GM12878 (cell line): ENCODE data around the gene DUOXA2. TPM values are rescaled to one million over a fixed set of nuclear protein-coding genes. Genes with fewer than 3 reads are reported as not detected.

Experiments
- ATAC-seq: fragments of 200-7000 bp; cut with Tn5 transposase; 3 replicates; pipeline ENCODE4 v1.9.1; 2020; ENCODE audit warnings: mild to moderate bottlenecking, moderate library complexity
- BruUV-seq: library from RNA; stranded (reverse); fragments of 400-500 nt; replicated peaks from 2 replicates; lab custom pipeline; 2021; lab: Mats Ljungman, UMichigan
- CTCF ChIA-PET: fragments of 300-600 bp; sonication (Branson Sonifier 250); formaldehyde crosslinking; extraction: SDS; loops from one replicate; lab custom pipeline; 2021; ENCODE audit warnings: inconsistent platforms; lab: Yijun Ruan, JAX
- POLR2A ChIA-PET: fragments of 350-600 bp; formaldehyde crosslinking; extraction: SDS; loops from one replicate; lab custom pipeline; 2021; ENCODE audit warnings: inconsistent platforms; lab: Charles Lee
- RAD21 ChIA-PET: fragments of 300-600 bp; sonication (Branson Sonifier 250); formaldehyde crosslinking; loops from one replicate; lab custom pipeline; 2023; ENCODE audit warnings: antibody characterized with exemption; ENCODE audit not compliant: unreplicated experiment; lab: Charles Lee
- SMC1A ChIA-PET: fragments of 300-600 bp; sonication (Branson Sonifier 250); formaldehyde crosslinking; loops from one replicate; lab custom pipeline; 2023; ENCODE audit not compliant: unreplicated experiment, uncharacterized antibody; lab: Charles Lee
- DNase-seq: peaks from one replicate; pipeline ENCODE4 v3.0.0-alpha.2; 2011; ENCODE audit warnings: low read depth, low spot score
- FAIRE-seq: peaks from 3 replicates; lab custom pipeline; 2011; peaks lifted over from hg19 to GRCh38; lab: Jason Lieb, UNC
- H2AFZ ChIP-seq: 2 replicates; pipeline ENCODE4 v1.6.0; 2011; ENCODE audit warnings: low read depth, low read length, control low read depth; ENCODE audit not compliant: control insufficient read depth
- H3K27ac ChIP-seq: 2 replicates; pipeline ENCODE4 v1.5.1; 2011; ENCODE audit warnings: control low read depth; ENCODE audit not compliant: control insufficient read depth, insufficient read depth
- H3K27me3 ChIP-seq, 2 experiments: replicated peaks in 1 of 2; 2 replicates each; pipeline versions ENCODE4 v1.6.0 to v1.6.1; 2011; ENCODE audit warnings: low read length in 1 of 2; ENCODE audit not compliant: control insufficient read depth in 2 of 2, insufficient read depth in 2 of 2
- H3K36me3 ChIP-seq, 2 experiments: 2 replicates each; pipeline ENCODE4 v1.5.1; 2011; ENCODE audit warnings: low read length in 1 of 2; ENCODE audit not compliant: control insufficient read depth in 2 of 2, insufficient read depth in 2 of 2
- H3K4me1 ChIP-seq: 2 replicates; pipeline ENCODE4 v1.6.1; 2011; ENCODE audit warnings: mild to moderate bottlenecking, low read length, moderate library complexity, mixed read lengths; ENCODE audit not compliant: control insufficient read depth, insufficient read depth
- H3K4me2 ChIP-seq: 2 replicates; pipeline ENCODE4 v1.6.0; 2011; ENCODE audit warnings: control low read depth; ENCODE audit not compliant: control insufficient read depth, insufficient read depth
- H3K4me3 ChIP-seq: fragments of 200-600 bp; sonication (generic); 2 replicates; pipeline ENCODE4 v1.5.1; 2016
- H3K79me2 ChIP-seq: 2 replicates; pipeline ENCODE4 v1.6.0; 2011; ENCODE audit warnings: low read length; ENCODE audit not compliant: control insufficient read depth, insufficient read depth
- H3K9ac ChIP-seq: 2 replicates; pipeline ENCODE4 v1.8.0; 2011; ENCODE audit warnings: low read length, control low read depth, mixed read lengths; ENCODE audit not compliant: control insufficient read depth, insufficient read depth
- H3K9me3 ChIP-seq: replicated peaks from 3 replicates; pipeline ENCODE4 v1.5.1; 2011; ENCODE audit warnings: mild to moderate bottlenecking, low read length; ENCODE audit not compliant: control insufficient read depth, insufficient read depth
- H4K20me1 ChIP-seq: 2 replicates; pipeline ENCODE4 v1.6.0; 2011; ENCODE audit not compliant: control insufficient read depth, insufficient read depth
- BCL11A ChIP-seq: IDR thresholded peaks from 2 replicates; pipeline ENCODE4 v1.6.1; 2011; ENCODE audit warnings: low read depth, low read length
- BMI1 ChIP-seq: fragments of 450-650 bp; IDR thresholded peaks from 2 replicates; pipeline ENCODE4 v1.6.1; 2016; ENCODE audit warnings: mild to moderate bottlenecking, moderate library complexity, borderline replicate concordance
- NR2F1 ChIP-seq: fragments of 450-650 bp; conservative IDR thresholded peaks from 2 replicates; pipeline ENCODE4 v1.6.1; 2017; ENCODE audit warnings: mild to moderate bottlenecking
- TCF3 ChIP-seq: IDR thresholded peaks from 2 replicates; pipeline ENCODE4 v1.6.1; 2012; ENCODE audit warnings: low read depth, mild to moderate bottlenecking, low read length, borderline replicate concordance; ENCODE audit not compliant: insufficient read depth
- ZNF274 ChIP-seq: IDR thresholded peaks from one replicate; pipeline ENCODE4 v1.8.0; 2011; ENCODE audit not compliant: insufficient read length, insufficient read depth
- WGBS: methylation state at CpG from one replicate; pipeline ENCODE4 v1.1.6; 2016; ENCODE audit warnings: low lambda C conversion rate; ENCODE audit not compliant: insufficient replicate concordance, insufficient coverage; ENCODE audit errors: missing lambda C conversion rate; 5-methylcytosine and 5-hydroxymethylcytosine counted together
- in situ Hi-C: fragments of 300-500 bp; cut with MboI; formaldehyde crosslinking; loops from 9 replicates; pipeline ENCODE4 v1.14.3; 2018; ENCODE audit warnings: mixed read lengths
- intact Hi-C: fragments of 100-400 bp; cut with micrococcal nuclease; formaldehyde crosslinking; loops from one replicate; pipeline ENCODE4 v1.14.2; 2022; ENCODE audit not compliant: unreplicated experiment
- polyA plus RNA-seq, 11 experiments: library from polyadenylated mRNA; depleted of rRNA in 4 of 11; unstranded in 6 of 11; stranded (reverse) in 5 of 11; fragments of >200 nt; fragmentation: Nextera tagmentation in 4 of 11; fragmentation: Illumina TruSeq in 1 of 11; extraction: Ambion mirVana in 4 of 11; extraction: Trizol in 1 of 11; gene quantifications; 1 replicate in 1 of 11; 2 replicates in 10 of 11; pipeline versions ENCODE4 v1.2.1 to v1.2.3, GENCODE V29; 2011 to 2016; ENCODE audit warnings: inconsistent platforms in 2 of 11, missing spikeins in 2 of 11, low read depth in 1 of 11
- total RNA-seq, 4 experiments: library from RNA; depleted of rRNA in 3 of 4; stranded (reverse); fragments of >200 nt in 3 of 4; fragmentation: Illumina TruSeq in 1 of 4; extraction: Trizol in 1 of 4; gene quantifications; 2 replicates each; pipeline versions ENCODE4 v1.2.1 to v1.2.3, GENCODE V29; 2013 to 2021
- TF ChIP-seq, protein P1 (sequence below): fragments of 450-650 bp; formaldehyde crosslinking; IDR thresholded peaks from 2 replicates; pipeline ENCODE4 v1.4.0; 2022; ENCODE audit warnings: mild to moderate bottlenecking, moderate library complexity

Gene DUOXA2
- total and polyA plus RNA-seq, 10 of the 15 experiments (the other 5 are each of a cell fraction or from before 2014, with no cell fraction given): not detected

DNA sequence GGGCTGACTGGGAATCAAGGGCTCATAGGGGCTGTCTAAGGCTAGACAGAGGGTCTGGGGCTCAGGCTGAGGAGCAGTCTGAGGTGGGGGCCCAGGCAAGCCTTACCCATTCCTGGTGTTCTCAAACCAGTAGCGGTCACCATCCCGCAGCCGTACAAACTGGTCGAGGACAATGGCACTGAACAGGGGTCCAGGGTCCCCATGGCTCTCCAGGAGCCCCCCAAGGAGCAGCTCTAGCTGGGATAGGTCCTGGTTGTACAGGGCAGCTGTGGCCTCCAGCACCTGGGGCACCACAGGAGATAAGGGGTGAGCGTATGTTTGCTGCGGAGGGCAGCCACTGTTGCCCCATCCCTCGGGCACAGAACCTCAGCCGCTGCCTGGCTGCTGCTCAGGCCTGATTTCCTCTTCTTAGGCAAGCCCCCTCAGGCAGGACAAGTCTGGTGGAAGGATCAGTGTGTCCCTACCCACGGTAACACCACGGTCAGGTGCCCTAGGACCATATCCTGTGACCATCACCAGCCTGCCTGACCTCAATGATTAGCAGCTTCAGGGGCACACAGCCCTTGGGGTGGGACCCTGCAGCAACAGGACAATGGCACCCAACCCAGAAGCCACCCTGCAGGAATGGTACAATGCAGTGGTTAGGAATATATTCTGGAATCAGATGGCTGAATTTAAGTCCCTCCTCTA is 6.0 kb upstream of the DUOXA2 start:
- ATAC-seq (no peak), DNase-seq (no peak), FAIRE-seq (no peak)
- H3K27me3 ChIP-seq: peaks cover 9% of the 10 kb centered on the region in 2 experiments
- no peak overlapping the region for H2AFZ ChIP-seq
- H3K4me3 ChIP-seq: no peak overlapping the region
- no peaks in the 10 kb centered on the region for H3K9me3 ChIP-seq
- ChIA-PET CTCF (interaction anchor here (2.8 kb wide), 1 partner anchor 10 kb away, joined by 14 read pairs; no protein-coding TSS in a partner anchor), RAD21 (no interaction called here), SMC1A (no interaction called here), POLR2A (no interaction called here)
- H3K9ac ChIP-seq: no peak overlapping the region
- H3K4me1 ChIP-seq: no peaks in the 10 kb centered on the region
- no TSS peak for BruUV-seq
- TF ChIP-seq TCF3: no peak
- TF ChIP-seq BMI1: no peak
- TF ChIP-seq ZNF274: no peak
- no peak for TF ChIP-seq BCL11A
- TF ChIP-seq, protein P1, sequence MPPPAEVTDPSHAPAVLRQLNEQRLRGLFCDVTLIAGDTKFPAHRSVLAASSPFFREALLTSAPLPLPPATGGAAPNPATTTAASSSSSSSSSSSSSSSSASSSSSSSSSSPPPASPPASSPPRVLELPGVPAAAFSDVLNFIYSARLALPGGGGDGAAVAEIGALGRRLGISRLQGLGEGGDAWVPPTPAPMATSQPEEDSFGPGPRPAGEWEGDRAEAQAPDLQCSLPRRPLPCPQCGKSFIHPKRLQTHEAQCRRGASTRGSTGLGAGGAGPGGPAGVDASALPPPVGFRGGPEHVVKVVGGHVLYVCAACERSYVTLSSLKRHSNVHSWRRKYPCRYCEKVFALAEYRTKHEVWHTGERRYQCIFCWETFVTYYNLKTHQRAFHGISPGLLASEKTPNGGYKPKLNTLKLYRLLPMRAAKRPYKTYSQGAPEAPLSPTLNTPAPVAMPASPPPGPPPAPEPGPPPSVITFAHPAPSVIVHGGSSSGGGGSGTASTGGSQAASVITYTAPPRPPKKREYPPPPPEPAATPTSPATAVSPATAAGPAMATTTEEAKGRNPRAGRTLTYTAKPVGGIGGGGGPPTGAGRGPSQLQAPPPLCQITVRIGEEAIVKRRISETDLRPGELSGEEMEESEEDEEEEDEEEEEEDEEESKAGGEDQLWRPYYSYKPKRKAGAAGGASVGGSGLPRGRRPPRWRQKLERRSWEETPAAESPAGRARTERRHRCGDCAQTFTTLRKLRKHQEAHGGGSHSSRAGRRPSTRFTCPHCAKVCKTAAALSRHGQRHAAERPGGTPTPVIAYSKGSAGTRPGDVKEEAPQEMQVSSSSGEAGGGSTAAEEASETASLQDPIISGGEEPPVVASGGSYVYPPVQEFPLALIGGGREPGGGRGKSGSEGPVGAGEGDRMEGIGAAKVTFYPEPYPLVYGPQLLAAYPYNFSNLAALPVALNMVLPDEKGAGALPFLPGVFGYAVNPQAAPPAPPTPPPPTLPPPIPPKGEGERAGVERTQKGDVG (CRISPR knock-in tag): no peak
- TF ChIP-seq NR2F1: no peak
- in situ Hi-C loops (no loop called here), intact Hi-C loops (no loop called here)
- H3K4me2 ChIP-seq: no peak overlapping the region
- 45% methylated on average over 10 of the region's 10 CpGs for WGBS
- no peaks in the 10 kb centered on the region for H3K36me3 ChIP-seq
- no peak overlapping the region for H3K27ac ChIP-seq
- no peaks in the 10 kb centered on the region; the same call in 1 of the 2 replicates for H4K20me1 ChIP-seq
- no peaks in the 10 kb centered on the region for H3K79me2 ChIP-seq
